ENCODE results near the gene POLG. TPM values are rescaled to one million over a fixed set of nuclear protein-coding genes. Genes with fewer than 3 reads are reported as not detected.

POLG gene
- total and polyA plus RNA-seq, 2 of the 4 experiments (the other 2 are of a cell fraction): 19.9 to 30.6 TPM

DNA sequence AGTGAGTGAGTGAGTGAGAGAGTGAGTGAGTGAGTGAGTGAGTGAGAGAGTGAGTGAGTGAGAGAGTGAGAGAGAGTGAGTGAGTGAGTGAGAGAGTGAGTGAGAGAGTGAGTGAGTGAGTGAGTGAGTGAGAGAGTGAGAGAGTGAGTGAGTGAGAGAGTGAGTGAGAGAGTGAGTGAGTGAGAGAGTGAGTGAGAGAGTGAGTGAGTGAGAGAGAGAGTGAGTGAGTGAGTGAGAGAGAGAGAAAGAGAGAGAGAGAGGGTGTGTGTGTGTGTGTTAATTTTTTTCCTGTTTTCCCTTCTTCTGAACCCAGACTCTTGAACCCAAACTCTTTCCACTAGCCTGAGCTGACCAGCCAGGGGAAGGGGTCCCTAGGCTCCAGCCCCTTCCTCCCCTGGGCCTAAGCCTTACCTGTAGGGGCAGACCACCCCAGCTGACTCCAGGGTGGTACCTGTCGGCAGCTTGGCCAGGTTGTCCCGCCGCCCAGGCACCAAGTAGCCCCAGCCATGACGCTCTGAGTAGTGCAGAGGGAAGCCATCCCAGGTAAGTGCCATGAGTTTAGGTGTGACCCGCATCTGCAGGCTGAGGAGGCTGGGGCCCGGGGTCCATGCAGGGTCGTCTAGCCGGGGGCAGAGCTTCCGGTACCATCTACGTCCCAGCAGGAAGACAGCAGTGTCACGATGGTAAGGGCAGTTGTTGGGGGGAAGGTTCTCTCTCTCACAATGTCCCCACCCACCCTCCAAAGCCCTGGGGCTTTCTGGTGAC is 9.4 kb downstream of the POLG start:
- Histone ChIP-seq H2AFZ (replicated peaks; ENCODE audit: low read length, poor library complexity) (no peak overlapping the region), H3K4me1 (ENCODE audit: control insufficient read depth, insufficient read depth, low read length) (no peaks in the 10 kb centered on the region), H3K36me3 (ENCODE audit: control insufficient read depth, insufficient read depth, low read length) (peaks cover 97% of the 10 kb centered on the region), H4K20me1 (ENCODE audit: insufficient read depth, low read length) (peaks cover 46% of the 10 kb centered on the region), H3K23ac (ENCODE audit: low read depth, low read length) (no peak overlapping the region), H3K9me3 (ENCODE audit: control insufficient read depth, insufficient read depth, low read length) (no peaks in the 10 kb centered on the region), H3K4me3 (ENCODE audit: insufficient read depth, low read depth, low read length) (no peak overlapping the region), H3K14ac (replicated peaks; ENCODE audit: low read depth, low read length) (no peak overlapping the region), H3K9me1 (ENCODE audit: insufficient read depth, low read length) (peaks cover 7% of the 10 kb centered on the region), H3K79me1 (ENCODE audit: low read depth in 1 of 2, low read length in 2 of 2) (peaks cover 44 to 78% of the 10 kb centered on the region in 2 experiments), H3K56ac (ENCODE audit: extremely low read depth, insufficient read depth, low read length) (no peak overlapping the region), H2BK20ac (ENCODE audit: low read depth, low read length) (no peak overlapping the region), H3K4me2 (ENCODE audit: low read depth, low read length) (no peak overlapping the region), H2AK9ac (replicated peaks; ENCODE audit: low read depth, low read length, poor library complexity) (no peak overlapping the region), H2AK5ac (ENCODE audit: low read depth, low read length) (no peak overlapping the region), H3K27ac (ENCODE audit: insufficient read depth, low read length) (no peak overlapping the region), H2BK15ac (ENCODE audit: low read depth, low read length) (no peak overlapping the region), H2BK120ac (ENCODE audit: low read depth, low read length) (no peak overlapping the region), H4K5ac (ENCODE audit: low read depth, low read length) (no peak overlapping the region), H3K18ac (ENCODE audit: low read depth, low read length) (no peak overlapping the region), H2BK5ac (ENCODE audit: low read depth, low read length, poor library complexity, severe bottlenecking) (no peak overlapping the region), H4K91ac (ENCODE audit: insufficient read depth, low read depth, low read length) (no peak overlapping the region), H3K9ac (ENCODE audit: low read depth, low read length) (no peak overlapping the region), H3K4ac (ENCODE audit: low read depth, low read length) (no peak overlapping the region), H4K8ac (ENCODE audit: low read depth in 2 of 2, low read length in 2 of 2) (no peak overlapping the region), H3K27me3 (ENCODE audit: control insufficient read depth, insufficient read depth, low read length) (no peaks in the 10 kb centered on the region)
- DNase-seq (no peak), ATAC-seq (ENCODE audit: low read depth) (no peak)
- dilution Hi-C loops (cut with HindIII; ENCODE audit: low sequenced_read_pairs, unreplicated experiment) (no loop called here), in situ Hi-C loops (cut with MboI; ENCODE audit: low sequenced_read_pairs) (no loop called here), intact Hi-C loops (cut with micrococcal nuclease) (no loop called here)
- CTCF ChIA-PET: no interaction called here
- POLR2A ChIA-PET (ENCODE audit: unreplicated experiment): no interaction called here
- BruUV-seq (replicated peaks): no TSS peak
- WGBS, 2 experiments (ENCODE audit: extremely low coverage in 2 of 2, insufficient read length in 1 of 2): no CpG with 5 or more reads among the region's 11 CpGs
- no peak for TF ChIP-seq SMC3 (IDR thresholded peaks at IDR 0.05; ENCODE audit: low read depth, low read length)

Measured in IMR-90 (cell line).